Epidermal melanocyte (primary cell): ENCODE results near the gene HERC3.

Experiments used
- DNase-seq: peaks from one replicate; pipeline ENCODE4 v3.0.0; 2011; ENCODE audit warnings: low spot score; ENCODE audit not compliant: insufficient read length

The HERC3 gene

GRCh38 chr4:88745581-88746163, 153.4 kb downstream of the HERC3 start:
- DNase-seq = no peak

- no peak for DNase-seq
Observed at GRCh38 chr4:88746206-88746605, 153.9 kb downstream of the HERC3 start.

GRCh38 chr4:88747351-88747750, 155.1 kb downstream of the HERC3 start:
- no peak for DNase-seq

GRCh38 chr4:88750369-88750768, 158.1 kb downstream of the HERC3 start:
- no peak for DNase-seq

- no peak for DNase-seq
Observed at GRCh38 chr4:88751258-88752075, 159.2 kb downstream of the HERC3 start.

- no peak for DNase-seq
Observed at GRCh38 chr4:88752076-88752463, 159.8 kb downstream of the HERC3 start.

GRCh38 chr4:88752754-88753153, 160.5 kb downstream of the HERC3 start:
- no peak for DNase-seq

GRCh38 chr4:88753658-88754571, 161.6 kb downstream of the HERC3 start:
- DNase-seq = no peak

GRCh38 chr4:88754796-88755195, 162.5 kb downstream of the HERC3 start:
- no peak for DNase-seq

GRCh38 chr4:88755454-88755853, 163.2 kb downstream of the HERC3 start:
- DNase-seq = no peak

GRCh38 chr4:88756149-88756548, 163.9 kb downstream of the HERC3 start:
- DNase-seq = no peak

- DNase-seq = no peak
Observed at GRCh38 chr4:88757067-88757466, 164.8 kb downstream of the HERC3 start.

GRCh38 chr4:88757776-88758175, 165.5 kb downstream of the HERC3 start:
- no peak for DNase-seq
